H9 (cell line): Measurements from ENCODE around the gene ISLR2. TPM values are rescaled to one million over a fixed set of nuclear protein-coding genes. Genes with fewer than 3 reads are reported as not detected.
"Not testable (repeated sequence)": the region's sequence is repeated elsewhere in the genome, so short reads cannot be mapped to it uniquely, and the experiment has no call there.

Experiments used
- DNase-seq: peaks from one replicate; pipeline ENCODE4 v3.0.0-alpha.2; 2017
- H2AFZ ChIP-seq: one replicate; pipeline ENCODE4 v1.6.1; 2013; ENCODE audit warnings: mild to moderate bottlenecking, low read length, control low read depth, moderate library complexity
- H2AK5ac ChIP-seq: 2 replicates; pipeline ENCODE4 v1.6.1; 2013; ENCODE audit warnings: low read length, control low read depth, mixed read lengths; ENCODE audit not compliant: insufficient read length
- H2BK120ac ChIP-seq: one replicate; pipeline ENCODE4 v1.6.1; 2013; ENCODE audit warnings: low read depth, mild to moderate bottlenecking, low read length, control low read depth, inconsistent platforms; ENCODE audit not compliant: poor library complexity, severe bottlenecking
- H2BK12ac ChIP-seq: 2 replicates; pipeline ENCODE4 v1.6.1; 2013; ENCODE audit warnings: low read length, control low read depth, mixed read lengths, low read depth; ENCODE audit not compliant: insufficient read length
- H2BK15ac ChIP-seq: 2 replicates; pipeline ENCODE4 v1.6.1; 2013; ENCODE audit warnings: low read depth, low read length, control low read depth
- H2BK20ac ChIP-seq: one replicate; pipeline ENCODE4 v1.6.1; 2013; ENCODE audit warnings: low read depth, mild to moderate bottlenecking, low read length, control low read depth, inconsistent platforms; ENCODE audit not compliant: poor library complexity, severe bottlenecking
- H2BK5ac ChIP-seq: 2 replicates; pipeline ENCODE4 v1.6.1; 2013; ENCODE audit warnings: low read length, control low read depth, mixed read lengths; ENCODE audit not compliant: insufficient read length
- H3K14ac ChIP-seq: 2 replicates; pipeline ENCODE4 v1.6.1; 2013; ENCODE audit warnings: low read length, control low read depth; ENCODE audit not compliant: insufficient read depth
- H3K18ac ChIP-seq: 2 replicates; pipeline ENCODE4 v1.6.1; 2013; ENCODE audit warnings: low read depth, mild to moderate bottlenecking, mixed read lengths, low read length, control low read depth; ENCODE audit not compliant: insufficient read length
- H3K23ac ChIP-seq: 2 replicates; pipeline ENCODE4 v1.6.1; 2013; ENCODE audit warnings: low read length, control low read depth, mixed read lengths, low read depth; ENCODE audit not compliant: insufficient read length
- H3K23me2 ChIP-seq: 2 replicates; pipeline ENCODE4 v1.6.1; 2013; ENCODE audit warnings: low read depth, mild to moderate bottlenecking, mixed read lengths, low read length, control low read depth; ENCODE audit not compliant: insufficient read length, poor library complexity, severe bottlenecking
- H3K27ac ChIP-seq: 2 replicates; pipeline ENCODE4 v1.5.1; 2013; ENCODE audit warnings: low read length, control low read depth, mixed read lengths, low read depth; ENCODE audit not compliant: insufficient read length
- H3K27me3 ChIP-seq: 2 replicates; pipeline ENCODE4 v1.6.1; 2013; ENCODE audit warnings: low read length, control low read depth, inconsistent platforms; ENCODE audit not compliant: insufficient read depth
- H3K4ac ChIP-seq: 2 replicates; pipeline ENCODE4 v1.6.1; 2013; ENCODE audit warnings: low read depth, mild to moderate bottlenecking, control low read depth, inconsistent platforms, low read length, moderate library complexity
- H3K4me1 ChIP-seq: 2 replicates; pipeline ENCODE4 v1.6.1; 2013; ENCODE audit warnings: low read length, control low read depth, inconsistent platforms; ENCODE audit not compliant: insufficient read depth
- H3K4me2 ChIP-seq: 2 replicates; pipeline ENCODE4 v1.6.1; 2013; ENCODE audit warnings: low read length, control low read depth, mixed read lengths; ENCODE audit not compliant: insufficient read length, insufficient read depth
- H3K56ac ChIP-seq: 2 replicates; pipeline ENCODE4 v1.6.1; 2013; ENCODE audit warnings: low read depth, mild to moderate bottlenecking, mixed read lengths, low read length, control low read depth; ENCODE audit not compliant: insufficient read length
- H3K79me1 ChIP-seq: 2 replicates; pipeline ENCODE4 v1.6.1; 2013; ENCODE audit warnings: low read depth, mild to moderate bottlenecking, moderate library complexity, low read length, control low read depth, inconsistent platforms; ENCODE audit not compliant: insufficient read depth, poor library complexity, severe bottlenecking
- H3K79me2 ChIP-seq: 2 replicates; pipeline ENCODE4 v1.6.1; 2013; ENCODE audit warnings: low read length, control low read depth, inconsistent platforms; ENCODE audit not compliant: insufficient read depth
- H3K9ac ChIP-seq: 2 replicates; pipeline ENCODE4 v1.6.1; 2013; ENCODE audit warnings: low read length, control low read depth, mixed read lengths; ENCODE audit not compliant: insufficient read length; ENCODE audit errors: extremely low read depth
- H3K9me3 ChIP-seq: one replicate; pipeline ENCODE4 v1.6.1; 2013; ENCODE audit warnings: low read depth, low read length, inconsistent platforms; ENCODE audit not compliant: control insufficient read depth
- H3T11ph ChIP-seq: one replicate; pipeline ENCODE4 v1.6.1; 2013; ENCODE audit warnings: mild to moderate bottlenecking, low read length, control low read depth, inconsistent platforms
- H4K20me1 ChIP-seq: one replicate; pipeline ENCODE4 v1.6.1; 2013; ENCODE audit not compliant: control insufficient read depth, insufficient read length, insufficient read depth
- H4K5ac ChIP-seq: 2 replicates; pipeline ENCODE4 v1.6.1; 2013; ENCODE audit warnings: low read depth, mild to moderate bottlenecking, mixed read lengths, low read length, control low read depth; ENCODE audit not compliant: insufficient read length
- H4K8ac ChIP-seq: replicated peaks from 2 replicates; pipeline ENCODE4 v1.6.1; 2013; ENCODE audit warnings: low read length, control low read depth, mixed read lengths, low read depth; ENCODE audit not compliant: insufficient read length
- H4K91ac ChIP-seq: 2 replicates; pipeline ENCODE4 v1.6.1; 2013; ENCODE audit warnings: low read depth, mild to moderate bottlenecking, moderate library complexity, mixed read lengths, low read length, control low read depth; ENCODE audit not compliant: insufficient read length
- H3K27ac Mint-ChIP-seq, 3 experiments: 2 replicates in 2 of 3; 3 replicates in 1 of 3; pipeline ENCODE4 v1.8.0; 2020 to 2021; ENCODE audit warnings: mixed read lengths in 3 of 3, mild to moderate bottlenecking in 1 of 3, moderate library complexity in 1 of 3
- H3K27me3 Mint-ChIP-seq: 2 replicates; pipeline ENCODE4 v1.8.0; 2021; ENCODE audit warnings: low read depth, mild to moderate bottlenecking, moderate library complexity, mixed read lengths
- H3K36me3 Mint-ChIP-seq, 3 experiments: 2 replicates in 2 of 3; 3 replicates in 1 of 3; pipeline ENCODE4 v1.8.0; 2020 to 2021; ENCODE audit warnings: low read depth in 3 of 3, mixed read lengths in 3 of 3; ENCODE audit not compliant: insufficient read depth in 1 of 3
- H3K4me1 Mint-ChIP-seq, 2 experiments: 2 replicates each; pipeline ENCODE4 v1.8.0; 2020; ENCODE audit warnings: mixed read lengths in 2 of 2
- H3K4me3 Mint-ChIP-seq, 2 experiments: 2 replicates in 1 of 2; 3 replicates in 1 of 2; pipeline ENCODE4 v1.8.0; 2020 to 2021; ENCODE audit warnings: mild to moderate bottlenecking in 2 of 2, mixed read lengths in 2 of 2, moderate library complexity in 1 of 2
- H3K9me3 Mint-ChIP-seq, 2 experiments: 2 replicates in 1 of 2; 3 replicates in 1 of 2; pipeline ENCODE4 v1.8.0; 2020; ENCODE audit warnings: mild to moderate bottlenecking in 2 of 2, mixed read lengths in 2 of 2, moderate library complexity in 1 of 2
- CTCF ChIP-seq: fragments of 200-600 bp; sonication (generic); conservative IDR thresholded peaks from 3 replicates; pipeline ENCODE4 v1.8.0; 2021; ENCODE audit warnings: antibody characterized with exemption, mild to moderate bottlenecking
- WGBS: extraction: QIAGEN DNeasy Blood & Tissue Kit; methylation state at CpG from one replicate; pipeline ENCODE4 v1.1.7; 2013; ENCODE audit warnings: missing lambda C conversion rate, low lambda C conversion rate, mixed read lengths; ENCODE audit not compliant: insufficient read length; ENCODE audit errors: extremely low coverage; 5-methylcytosine and 5-hydroxymethylcytosine counted together
- total RNA-seq: library from RNA; stranded (reverse); gene quantifications from 2 replicates; pipeline ENCODE4 v1.2.1, GENCODE V29; 2021

Gene ISLR2
- total RNA-seq, 1 experiment from 2014 or later = 0.09 TPM

- H3K27ac ChIP-seq = no peak overlapping the region
Measured at GRCh38 chr15:74159773-74160172, 29.4 kb downstream of the ISLR2 start.

GRCh38 chr15:74160390-74160789 lies 30.0 kb downstream of the ISLR2 start:
- H3K27me3 ChIP-seq, H3K14ac ChIP-seq, H3K79me2 ChIP-seq, H3K23ac ChIP-seq, H3K18ac ChIP-seq, H2AFZ ChIP-seq, H3T11ph ChIP-seq, DNase-seq, H3K4me3 Mint-ChIP-seq, H3K27ac ChIP-seq, H3K9ac ChIP-seq, H3K56ac ChIP-seq, H2BK15ac ChIP-seq, H3K9me3 ChIP-seq, H2BK12ac ChIP-seq, H3K4ac ChIP-seq, H2BK5ac ChIP-seq, H4K8ac ChIP-seq, H3K4me1 ChIP-seq, H3K79me1 ChIP-seq, H2BK120ac ChIP-seq, H3K23me2 ChIP-seq, H3K27ac Mint-ChIP-seq, H3K4me2 ChIP-seq, H4K91ac ChIP-seq, H2AK5ac ChIP-seq, H4K5ac ChIP-seq, H3K36me3 Mint-ChIP-seq, H3K4me1 Mint-ChIP-seq, H2BK20ac ChIP-seq, H4K20me1 ChIP-seq, H3K9me3 Mint-ChIP-seq: not testable (repeated sequence)
- H3K27me3 Mint-ChIP-seq = peaks cover 30% of the 10 kb centered on the region
- WGBS = no CpG with 5 or more reads among the region's 3 CpGs

More at GRCh38 chr15:74159773-74160172, 29.4 kb downstream of the ISLR2 start:
- Histone ChIP-seq H3K4me2 (no peak overlapping the region), H3K14ac (no peak overlapping the region), H4K8ac (no peak overlapping the region), H3K9ac (no peak overlapping the region), H2AK5ac (no peak overlapping the region), H2BK12ac (no peak overlapping the region), H3K79me1 (no peaks in the 10 kb centered on the region), H2BK120ac (no peak overlapping the region), H4K5ac (no peak overlapping the region), H2BK20ac (no peak overlapping the region), H3K4me1 (peaks cover 2% of the 10 kb centered on the region), H3K27me3 (no peaks in the 10 kb centered on the region), H3K23me2 (no peaks in the 10 kb centered on the region), H3K18ac (no peak overlapping the region), H3K79me2 (no peaks in the 10 kb centered on the region), H3K56ac (no peak overlapping the region), H3K23ac (no peak overlapping the region), H2AFZ (no peak overlapping the region), H3K9me3 (no peaks in the 10 kb centered on the region), H4K91ac (no peak overlapping the region), H2BK15ac (no peak overlapping the region), H2BK5ac (no peak overlapping the region), H3K4ac (no peak overlapping the region), H3T11ph (no peak overlapping the region), H4K20me1 (no peaks in the 10 kb centered on the region)
- Mint-ChIP-seq H3K9me3 (peaks cover 2 to 3% of the 10 kb centered on the region in 2 experiments; a peak in 2 of 5 replicates), H3K27me3 (peaks cover 27% of the 10 kb centered on the region), H3K4me3 (no peak overlapping the region), H3K27ac (no peak overlapping the region), H3K36me3 (no peaks in the 10 kb centered on the region), H3K4me1 (peaks cover 4% of the 10 kb centered on the region in 2 experiments; a peak in 3 of 4 replicates)
- no CpG with 5 or more reads among the region's 1 CpG for WGBS
- no peak for TF ChIP-seq CTCF
- DNase-seq = no peak
